Mesothelial cell of epicardium (in vitro differentiated cells): Measurements from ENCODE around the gene CCNB1IP1. TPM values are rescaled to one million over a fixed set of nuclear protein-coding genes. Genes with fewer than 3 reads are reported as not detected.

ENCODE experiments used
- DNase-seq, 2 experiments: peaks; one replicate each; pipeline ENCODE4 v3.0.0; 2021; ENCODE audit warnings: low spot score in 2 of 2; ENCODE audit not compliant: unreplicated experiment in 2 of 2
- H3K27ac Mint-ChIP-seq: 2 replicates; pipeline ENCODE4 v1.8.0; 2021; ENCODE audit warnings: mixed read lengths
- H3K27me3 Mint-ChIP-seq: 2 replicates; pipeline ENCODE4 v1.8.0; 2021; ENCODE audit warnings: low read depth, mixed read lengths
- H3K36me3 Mint-ChIP-seq: 2 replicates; pipeline ENCODE4 v1.8.0; 2021; ENCODE audit warnings: mixed read lengths
- H3K4me1 Mint-ChIP-seq: 2 replicates; pipeline ENCODE4 v1.8.0; 2021; ENCODE audit warnings: mixed read lengths
- H3K4me3 Mint-ChIP-seq: 2 replicates; pipeline ENCODE4 v1.8.0; 2021; ENCODE audit warnings: mild to moderate bottlenecking, moderate library complexity, mixed read lengths
- H3K9me3 Mint-ChIP-seq: 2 replicates; pipeline ENCODE4 v1.8.0; 2021; ENCODE audit warnings: mixed read lengths
- total RNA-seq: library from RNA; stranded (reverse); gene quantifications from 3 replicates; pipeline ENCODE4 v1.2.1, GENCODE V29; 2021
- TF ChIP-seq, protein P1 (sequence below): fragments of 200-600 bp; sonication (generic); IDR thresholded peaks from one replicate; pipeline ENCODE4 v1.5.0; 2021; ENCODE audit warnings: antibody characterized with exemption; ENCODE audit not compliant: unreplicated experiment

CCNB1IP1 gene
- total RNA-seq, 1 donor from 2014 or later = 104 TPM

DNA sequence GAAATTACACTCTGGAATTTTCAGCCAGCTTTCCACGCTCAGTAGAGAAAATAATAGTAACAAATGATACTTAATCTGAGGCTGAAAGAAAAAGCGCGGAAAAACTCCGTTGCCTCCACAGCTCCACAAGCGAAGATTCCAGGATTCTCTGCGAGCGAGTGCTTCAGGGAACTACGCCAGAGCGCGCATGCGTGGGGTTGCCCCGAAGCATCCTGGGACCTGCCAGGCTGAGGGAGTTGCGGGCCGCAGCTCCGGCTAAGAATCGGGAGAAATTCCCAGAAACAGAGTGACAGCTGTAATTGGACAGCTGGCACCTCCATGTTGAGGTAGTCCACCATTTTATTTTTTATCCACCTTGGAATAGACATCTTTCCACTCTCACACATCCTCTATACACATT, 15.4 kb downstream of the CCNB1IP1 start:
- no peak overlapping the region for H3K4me3 Mint-ChIP-seq
- TF ChIP-seq, protein P1, sequence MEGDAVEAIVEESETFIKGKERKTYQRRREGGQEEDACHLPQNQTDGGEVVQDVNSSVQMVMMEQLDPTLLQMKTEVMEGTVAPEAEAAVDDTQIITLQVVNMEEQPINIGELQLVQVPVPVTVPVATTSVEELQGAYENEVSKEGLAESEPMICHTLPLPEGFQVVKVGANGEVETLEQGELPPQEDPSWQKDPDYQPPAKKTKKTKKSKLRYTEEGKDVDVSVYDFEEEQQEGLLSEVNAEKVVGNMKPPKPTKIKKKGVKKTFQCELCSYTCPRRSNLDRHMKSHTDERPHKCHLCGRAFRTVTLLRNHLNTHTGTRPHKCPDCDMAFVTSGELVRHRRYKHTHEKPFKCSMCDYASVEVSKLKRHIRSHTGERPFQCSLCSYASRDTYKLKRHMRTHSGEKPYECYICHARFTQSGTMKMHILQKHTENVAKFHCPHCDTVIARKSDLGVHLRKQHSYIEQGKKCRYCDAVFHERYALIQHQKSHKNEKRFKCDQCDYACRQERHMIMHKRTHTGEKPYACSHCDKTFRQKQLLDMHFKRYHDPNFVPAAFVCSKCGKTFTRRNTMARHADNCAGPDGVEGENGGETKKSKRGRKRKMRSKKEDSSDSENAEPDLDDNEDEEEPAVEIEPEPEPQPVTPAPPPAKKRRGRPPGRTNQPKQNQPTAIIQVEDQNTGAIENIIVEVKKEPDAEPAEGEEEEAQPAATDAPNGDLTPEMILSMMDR = no peak
- no peaks in the 10 kb centered on the region for H3K4me1 Mint-ChIP-seq
- peaks cover 32% of the 10 kb centered on the region for H3K36me3 Mint-ChIP-seq
- H3K27me3 Mint-ChIP-seq = no peaks in the 10 kb centered on the region
- no peak for DNase-seq
- no peaks in the 10 kb centered on the region for H3K9me3 Mint-ChIP-seq
- no peak overlapping the region for H3K27ac Mint-ChIP-seq

DNA sequence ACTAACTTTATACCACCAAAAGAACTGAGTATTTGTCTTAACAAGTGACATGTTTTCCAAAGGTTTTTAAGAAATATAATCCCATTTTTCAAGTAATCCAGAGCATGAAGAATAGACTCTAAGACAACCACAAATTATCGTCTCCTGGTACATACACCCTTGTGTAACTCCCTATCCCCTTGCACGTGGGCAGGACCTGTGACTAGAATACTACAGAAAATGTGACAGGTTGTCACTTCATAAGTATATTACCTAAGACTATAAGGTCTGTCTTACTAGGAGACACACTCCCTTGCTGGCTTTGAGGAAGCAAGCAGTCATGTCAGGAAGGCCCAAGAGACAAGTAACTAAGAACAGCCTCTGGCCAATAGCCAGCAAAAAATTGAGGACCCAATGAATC, 19.1 kb downstream of the CCNB1IP1 start:
- TF ChIP-seq, protein P1 = no peak
- Mint-ChIP-seq H3K27me3 (no peaks in the 10 kb centered on the region), H3K9me3 (no peaks in the 10 kb centered on the region), H3K27ac (no peak overlapping the region), H3K4me1 (no peaks in the 10 kb centered on the region), H3K36me3 (peaks cover 34% of the 10 kb centered on the region), H3K4me3 (no peak overlapping the region)
- DNase-seq = no peak

DNA sequence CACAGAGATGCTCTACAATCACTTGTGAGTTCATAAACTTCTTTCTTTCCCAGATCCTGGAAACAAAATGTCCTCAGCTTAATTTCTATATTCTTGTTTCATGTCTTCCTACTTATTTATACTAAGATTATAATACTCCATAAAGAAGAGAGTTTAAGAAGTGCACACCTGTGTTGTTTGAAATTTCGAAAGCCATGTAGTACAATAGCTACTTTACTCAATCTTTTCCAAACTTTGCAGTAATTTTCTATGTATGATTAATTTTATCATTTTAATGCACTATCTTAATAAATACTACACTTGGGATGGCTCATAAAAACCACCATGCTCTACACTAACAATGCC, 27.0 kb downstream of the CCNB1IP1 start:
- TF ChIP-seq, protein P1 = no peak
- peaks cover 4% of the 10 kb centered on the region for H3K9me3 Mint-ChIP-seq
- DNase-seq = no peak

DNA sequence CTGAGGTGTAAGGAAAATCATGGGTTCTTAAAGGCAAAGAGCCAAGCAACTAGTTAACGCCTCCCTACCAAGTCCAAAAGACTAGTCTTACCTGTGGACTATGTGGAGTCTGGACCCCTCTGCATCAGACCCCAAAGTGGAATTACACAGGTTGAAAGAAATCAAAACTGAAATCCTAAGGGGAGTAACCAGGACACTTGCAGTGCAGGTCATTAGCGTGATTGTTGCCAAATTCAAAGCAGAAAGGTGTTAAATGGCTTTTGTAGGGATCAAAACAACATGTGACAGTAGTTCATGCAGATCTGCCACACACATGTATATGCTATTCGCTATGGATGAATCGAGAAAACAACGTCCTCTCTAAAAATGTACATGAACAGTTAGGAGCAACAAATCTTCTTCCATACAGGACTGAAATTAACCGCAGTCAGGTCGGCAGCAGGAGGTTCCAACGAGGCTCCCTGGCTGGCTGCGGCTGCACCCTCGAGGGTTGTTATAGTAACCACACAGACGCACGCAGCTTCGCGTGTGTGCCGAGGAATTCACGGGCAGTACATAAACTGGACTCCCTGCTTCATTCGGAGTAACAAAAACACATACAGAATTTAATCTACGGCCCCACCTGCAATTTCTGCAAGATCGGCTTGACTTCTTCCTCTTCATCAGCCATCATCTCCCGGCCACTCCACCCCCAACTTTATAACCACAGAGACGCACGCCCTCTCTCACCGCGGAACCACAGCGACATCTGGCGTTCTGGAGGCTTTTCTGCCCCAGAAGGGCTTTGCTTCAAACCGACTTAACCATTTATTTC, 27.6 kb downstream of the CCNB1IP1 start, which contains the start of gene TTC5:
TTC5 (minus strand) TSS at position 687 of the 814 bp plus-strand sequence; CDS start at position 673, 14 bp downstream.
- no peaks in the 10 kb centered on the region for H3K27me3 Mint-ChIP-seq
- DNase-seq = peak; percentile 61 to 89
- peaks cover 4% of the 10 kb centered on the region for H3K9me3 Mint-ChIP-seq
- peaks cover 19% of the 10 kb centered on the region for H3K36me3 Mint-ChIP-seq
- peaks cover 19% of the 10 kb centered on the region for H3K4me1 Mint-ChIP-seq
- peak within 1 kb of the TSS; percentile 64 for H3K27ac Mint-ChIP-seq
- TF ChIP-seq, protein P1 = no peak
- H3K4me3 Mint-ChIP-seq = peak within 1 kb of the TSS; percentile 82

More for the DNA sequence above, 27.0 kb downstream of the CCNB1IP1 start:
- H3K36me3 Mint-ChIP-seq = peaks cover 13% of the 10 kb centered on the region
- no peak overlapping the region for H3K27ac Mint-ChIP-seq
- peaks cover 19% of the 10 kb centered on the region for H3K4me1 Mint-ChIP-seq
- no peaks in the 10 kb centered on the region for H3K27me3 Mint-ChIP-seq
- peak overlapping the region; percentile 82 for H3K4me3 Mint-ChIP-seq

DNA sequence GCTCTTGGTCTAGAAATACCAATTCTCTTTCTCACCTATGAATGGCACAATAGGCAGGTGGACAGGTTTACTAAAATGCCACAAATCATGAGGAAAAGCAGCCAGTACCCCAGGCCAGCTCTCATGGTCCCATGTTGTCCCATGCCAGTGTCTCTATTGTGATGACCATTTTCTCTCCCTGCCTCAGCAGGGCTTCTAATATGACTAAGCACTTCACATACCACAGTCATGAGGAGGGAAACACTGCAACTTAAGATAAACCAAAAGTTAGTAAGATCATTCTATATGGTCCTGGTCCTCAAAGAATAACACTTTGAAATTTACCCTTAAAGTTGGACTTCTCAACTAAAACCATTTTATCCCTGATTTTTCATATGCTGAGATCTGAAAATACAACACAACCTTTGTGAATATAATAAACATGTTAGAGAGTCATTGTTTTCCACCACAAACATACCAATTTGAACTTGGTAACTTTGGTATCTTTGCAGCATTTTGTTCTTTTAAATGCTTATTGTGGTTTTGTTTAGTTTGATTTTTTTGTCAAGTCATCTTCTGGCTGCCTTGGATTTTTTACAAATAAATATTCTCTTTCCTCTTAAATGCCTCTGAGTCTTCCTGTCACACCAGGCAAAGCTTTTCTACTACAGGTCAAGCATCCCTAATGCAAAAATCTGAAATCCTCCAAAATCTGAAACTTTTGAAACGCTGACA, 30.9 kb downstream of the CCNB1IP1 start:
- H3K36me3 Mint-ChIP-seq = peaks cover 22% of the 10 kb centered on the region
- no peaks in the 10 kb centered on the region for H3K9me3 Mint-ChIP-seq
- no peaks in the 10 kb centered on the region for H3K27me3 Mint-ChIP-seq
- no peak for DNase-seq
- peaks cover 19% of the 10 kb centered on the region for H3K4me1 Mint-ChIP-seq
- H3K27ac Mint-ChIP-seq = no peak overlapping the region
- TF ChIP-seq, protein P1 = no peak
- H3K4me3 Mint-ChIP-seq = no peak overlapping the region
